ENCODE measurements around the gene AURKB.
"Not testable (repeated sequence)": the region's sequence is repeated elsewhere in the genome, so short reads cannot be mapped to it uniquely, and the experiment has no call there.

The AURKB gene

DNA sequence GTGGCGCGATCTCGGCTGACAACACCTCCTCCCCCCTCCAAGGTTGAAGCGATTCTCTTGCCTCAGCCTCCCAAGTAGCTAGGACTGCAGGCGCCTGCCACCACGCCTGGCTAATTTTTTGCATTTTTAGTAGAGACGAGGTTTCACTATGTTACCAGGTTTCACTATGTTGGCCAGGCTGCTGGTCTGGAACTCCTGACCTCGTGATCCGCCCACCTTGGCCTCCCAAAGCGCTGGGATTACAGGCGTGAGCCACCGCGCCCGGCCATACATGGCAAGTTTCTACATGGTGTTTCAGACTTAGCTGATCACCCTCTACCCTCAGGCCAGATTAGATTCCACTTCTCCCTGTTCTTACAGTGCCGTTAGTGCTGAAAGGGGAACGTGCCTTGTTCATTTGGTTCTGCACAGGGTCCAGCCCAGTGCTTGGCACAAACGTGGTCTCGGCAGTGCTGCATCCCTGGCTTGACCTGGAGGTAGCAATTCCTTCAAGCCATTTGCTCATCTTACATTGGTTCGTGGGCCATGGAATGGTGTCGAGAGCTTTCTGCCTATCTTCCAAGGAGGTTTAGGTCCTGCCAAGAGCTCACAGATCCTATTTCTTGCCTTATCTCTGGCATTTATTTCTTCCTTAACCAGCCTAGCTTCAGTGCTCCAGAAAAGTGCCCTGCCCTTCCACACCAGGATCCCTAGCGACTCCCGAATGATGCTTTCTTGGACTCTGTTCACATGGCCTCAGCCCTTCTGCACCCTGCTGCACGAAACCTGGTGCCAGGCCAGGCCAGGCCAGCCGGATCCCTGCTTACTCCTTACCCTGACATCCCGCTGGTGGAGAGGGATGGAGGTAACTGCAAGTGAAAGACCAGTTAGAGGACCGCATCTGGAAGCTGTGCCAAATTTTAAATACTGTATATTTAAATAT lies 14.8 kb upstream of the AURKB start:
- DNase-seq: no peak

DNA sequence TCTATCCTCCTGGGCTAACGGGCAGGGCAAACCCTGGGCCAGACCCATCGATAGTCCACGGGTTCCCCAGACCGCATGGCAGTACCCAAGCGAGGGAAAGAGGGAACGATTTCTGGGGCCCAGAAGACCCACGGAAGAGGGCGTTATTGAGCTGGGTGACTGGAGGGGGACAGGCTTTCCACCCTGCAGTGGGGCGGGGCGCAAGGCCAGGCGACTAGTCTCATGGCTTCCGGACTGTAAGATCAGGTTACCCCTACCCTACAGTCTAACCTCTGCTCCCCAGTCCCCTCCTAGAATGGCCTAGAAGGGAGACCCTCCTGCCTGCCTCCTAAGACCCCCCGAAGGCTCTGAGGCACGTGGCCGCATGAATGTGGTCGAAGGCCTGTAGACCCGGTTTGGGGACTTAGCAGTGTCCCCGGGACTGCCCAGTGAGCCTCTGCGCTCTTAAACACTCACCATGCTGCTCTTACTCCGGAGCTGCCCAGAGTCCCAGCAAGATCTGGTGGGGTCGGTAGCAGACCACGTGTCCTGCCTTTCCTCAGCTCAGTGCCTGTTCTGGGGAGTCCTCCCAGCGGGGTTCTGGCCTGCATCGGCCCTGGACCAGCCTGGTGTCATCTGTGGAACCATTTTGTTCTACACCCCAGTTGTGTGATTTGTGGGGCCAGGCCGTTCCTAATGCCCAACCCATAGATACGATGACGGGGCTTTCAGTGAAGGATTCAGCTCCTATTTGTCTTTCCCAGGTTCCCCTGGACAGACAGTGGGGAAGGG lies 13.2 kb upstream of the AURKB start:
- DNase-seq: peak; percentile 38 to 43

DNA sequence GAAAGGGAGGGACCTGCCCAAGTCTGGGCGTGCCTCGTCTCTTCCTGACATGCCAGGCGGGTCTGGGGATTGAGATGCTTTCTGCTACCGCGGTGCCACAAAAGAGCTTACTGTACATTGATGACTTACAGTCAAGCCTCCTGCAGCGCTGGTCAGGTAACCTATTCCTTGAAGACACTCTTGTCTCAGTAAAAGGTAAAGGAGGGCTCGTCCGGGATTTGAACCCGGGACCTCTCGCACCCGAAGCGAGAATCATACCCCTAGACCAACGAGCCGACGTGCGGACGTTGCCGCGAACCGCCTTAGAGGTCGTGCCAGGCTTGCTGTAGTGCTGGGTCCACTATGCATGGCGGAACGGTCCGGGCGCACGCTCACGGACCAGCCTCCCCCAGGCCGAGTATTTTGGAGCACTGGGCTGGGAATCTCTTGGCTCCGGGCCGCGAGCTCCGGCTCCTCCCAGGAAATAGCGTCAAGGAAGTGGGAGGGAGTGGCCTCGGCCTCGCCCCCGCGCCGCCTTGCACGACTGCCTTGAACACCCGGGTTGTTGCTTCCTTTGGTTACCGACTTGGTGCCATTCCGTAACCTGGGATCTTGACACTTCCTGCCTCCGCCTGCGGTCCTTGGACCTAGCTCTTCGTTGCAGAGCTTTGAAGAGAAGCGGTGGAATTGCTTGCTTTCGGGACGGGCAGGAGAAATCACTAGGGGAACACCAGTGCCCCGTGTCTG lies 12.4 kb upstream of the AURKB start:
- peak; percentile 82 to 84 for DNase-seq

DNA sequence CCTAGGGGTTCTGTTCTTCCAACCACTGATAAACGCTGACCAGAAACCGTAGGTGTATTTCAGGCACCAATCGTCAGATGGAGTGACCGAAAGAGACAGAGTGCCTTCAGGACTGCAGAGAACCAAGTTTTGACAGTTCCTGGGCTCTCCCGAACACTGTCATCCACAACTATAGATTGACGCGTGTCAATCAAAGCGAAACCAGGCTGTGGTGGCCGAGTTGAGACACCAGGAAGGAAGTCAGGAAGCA lies 11.9 kb upstream of the AURKB start:
- no peak for DNase-seq

DNA sequence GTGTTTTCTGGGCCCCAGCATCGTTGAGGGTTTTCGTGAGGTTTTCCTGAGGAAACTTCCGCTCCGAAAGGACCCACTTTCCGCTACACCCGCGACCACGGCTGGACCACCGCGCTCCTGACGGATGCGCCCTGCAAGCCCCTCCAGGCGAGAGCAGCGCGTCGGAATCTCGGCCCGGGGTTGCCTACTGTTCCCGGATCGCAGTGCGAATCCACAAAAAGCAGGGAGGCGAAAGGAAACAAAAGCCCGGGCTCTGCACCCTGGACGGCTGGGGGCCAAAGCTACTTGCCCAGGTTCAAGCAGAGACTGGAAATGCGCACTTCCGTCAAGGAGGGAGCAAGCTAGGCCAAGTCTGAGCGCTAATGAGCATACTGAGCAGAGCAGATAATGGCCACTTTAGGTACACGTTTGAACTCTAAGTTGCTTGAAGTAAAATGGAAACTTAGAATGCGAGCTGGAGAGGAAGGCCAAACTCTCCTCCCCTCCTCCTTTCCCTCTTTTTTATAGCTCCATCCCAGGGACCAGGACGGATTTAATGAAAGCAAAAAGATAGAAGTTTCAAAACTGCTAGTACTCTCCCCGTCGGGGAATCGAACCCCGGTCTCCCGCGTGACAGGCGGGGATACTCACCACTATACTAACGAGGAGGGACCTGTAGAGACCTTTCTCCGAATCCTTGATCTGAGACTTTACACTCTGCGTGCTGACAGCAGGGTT lies 11.4 kb upstream of the AURKB start:
- DNase-seq: peak; percentile 86 to 87

DNA sequence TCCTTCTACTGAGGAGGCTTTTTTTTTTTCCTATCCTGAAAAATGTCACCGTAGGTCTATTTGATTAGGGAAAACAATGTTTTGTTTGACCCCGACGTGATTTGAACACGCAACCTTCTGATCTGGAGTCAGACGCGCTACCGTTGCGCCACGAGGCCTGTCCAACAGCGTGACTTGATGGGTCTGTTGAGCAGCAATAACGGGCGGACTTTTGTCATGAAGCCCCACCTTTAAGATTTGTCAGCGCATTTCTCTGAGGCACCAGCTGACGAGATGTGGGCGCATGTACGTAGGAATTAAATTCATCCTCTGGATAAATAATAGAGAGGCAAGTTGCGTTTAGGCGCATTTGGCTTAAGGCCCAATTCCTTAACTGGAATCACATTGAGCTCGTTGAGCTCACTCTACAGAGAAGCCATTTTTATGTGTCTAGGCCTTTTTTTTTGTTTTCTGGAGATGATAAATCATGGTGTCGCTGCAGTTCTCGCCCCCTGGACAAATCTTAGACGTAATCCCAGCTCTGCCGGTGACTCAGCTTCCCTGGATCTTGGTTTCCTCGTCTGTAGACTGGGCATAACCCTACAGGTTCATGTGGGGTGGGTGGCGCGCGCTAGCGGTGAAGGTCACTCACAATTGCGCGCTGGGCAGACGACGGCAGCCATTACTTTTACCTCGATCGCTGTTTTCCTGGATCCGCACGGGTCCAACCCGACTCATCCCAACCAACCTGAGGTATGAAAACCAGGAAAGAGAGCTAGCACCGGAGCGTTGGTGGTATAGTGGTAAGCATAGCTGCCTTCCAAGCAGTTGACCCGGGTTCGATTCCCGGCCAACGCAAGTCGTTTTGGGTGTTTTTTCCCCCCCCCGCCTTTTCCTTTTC lies 10.6 kb upstream of the AURKB start:
- peak; percentile 81 to 82 for DNase-seq

DNA sequence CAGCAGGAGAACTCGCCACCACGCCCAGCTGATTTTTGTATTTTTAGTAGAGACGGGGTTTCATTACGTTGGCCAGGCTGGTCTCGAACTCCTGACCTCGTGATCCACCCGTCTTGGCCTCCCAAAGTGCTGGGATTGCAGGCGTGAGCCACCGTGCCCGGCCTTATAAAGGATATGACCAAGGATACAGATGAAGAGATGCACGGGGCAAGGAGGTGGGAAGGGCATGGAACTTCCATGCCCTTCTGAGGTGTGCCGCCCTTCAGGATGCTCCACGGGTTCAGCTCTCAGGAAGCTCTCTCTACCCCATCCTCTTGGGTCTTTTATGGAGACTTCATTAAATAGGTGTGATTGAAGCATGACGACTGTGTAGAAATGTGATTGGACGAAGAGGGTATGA lies 3.6 kb upstream of the AURKB start:
- DNase-seq: not testable (repeated sequence)

DNA sequence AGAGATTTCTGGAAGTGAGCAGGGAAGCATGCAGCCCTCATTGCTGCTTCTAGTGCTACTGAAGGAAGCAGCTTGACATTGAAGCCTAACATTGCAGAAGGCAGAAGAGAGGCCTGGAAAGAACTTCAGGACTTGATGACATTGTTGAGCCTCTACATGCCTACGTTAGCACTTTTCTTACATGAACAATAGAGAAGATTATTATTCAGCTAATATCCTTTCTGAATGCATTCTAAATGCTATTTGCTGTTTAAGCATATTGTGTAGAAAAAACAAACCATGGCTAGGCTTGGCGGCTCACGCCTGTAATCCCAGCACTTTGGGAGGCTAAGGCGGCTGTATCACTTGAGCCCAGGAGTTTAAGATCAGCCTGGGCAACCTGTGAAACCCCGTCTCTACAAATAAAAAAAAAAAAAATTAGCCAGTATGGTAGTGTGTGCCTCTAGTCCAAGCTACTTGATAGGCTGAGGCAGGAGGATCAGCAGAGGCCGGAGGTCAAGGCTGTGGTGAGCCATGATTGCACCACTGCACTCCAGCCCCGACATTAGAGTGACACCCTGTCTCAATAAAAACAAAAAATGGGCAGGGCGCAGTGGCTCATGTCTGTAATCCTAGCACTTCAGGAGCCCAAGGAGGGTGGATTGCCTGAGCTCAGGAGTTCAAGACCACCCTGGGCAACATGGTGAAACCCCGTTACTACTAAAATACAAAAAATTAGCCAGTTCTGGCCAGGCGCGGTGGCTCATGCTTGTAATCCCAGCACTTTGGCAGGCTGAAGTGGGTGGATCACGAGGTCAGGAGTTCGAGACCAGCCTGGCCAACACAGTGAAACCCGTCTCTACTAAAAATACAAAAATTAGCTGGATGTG lies 2.2 kb upstream of the AURKB start:
- DNase-seq: no peak

DNA sequence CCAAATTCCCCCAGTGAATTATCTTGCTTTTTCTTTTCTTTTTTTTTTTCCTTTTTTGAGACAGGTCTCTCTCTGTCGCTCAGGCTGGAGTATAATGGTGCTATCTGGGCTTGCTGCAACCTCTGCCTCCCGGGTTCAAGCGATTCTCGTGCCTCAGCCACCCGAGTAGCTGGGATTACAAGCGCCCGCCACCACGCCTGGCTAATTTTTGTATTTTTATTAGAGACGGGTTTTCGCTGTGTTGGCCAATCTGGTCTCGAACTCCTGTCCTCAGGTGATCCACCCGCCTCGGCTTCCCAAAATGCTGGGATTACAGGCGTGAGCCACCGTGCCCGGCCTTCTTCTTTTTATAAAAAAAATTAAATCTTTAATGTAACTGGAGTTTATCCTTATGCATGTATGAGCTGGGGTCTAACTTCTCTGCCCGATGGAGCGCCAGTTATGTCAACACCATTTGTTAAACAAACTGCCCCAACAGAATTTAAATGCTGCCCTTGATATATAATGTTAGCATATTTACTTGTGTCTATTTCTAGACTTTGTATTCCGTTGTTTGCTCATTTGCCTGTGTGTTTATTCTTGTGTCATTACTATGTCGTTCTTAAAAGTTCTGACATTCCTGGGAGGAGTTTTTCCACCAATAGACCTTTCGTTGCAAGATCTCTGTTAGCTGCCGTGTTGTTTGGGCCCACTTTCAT lies 535 bp upstream of the AURKB start:
- DNase-seq: no peak

DNA sequence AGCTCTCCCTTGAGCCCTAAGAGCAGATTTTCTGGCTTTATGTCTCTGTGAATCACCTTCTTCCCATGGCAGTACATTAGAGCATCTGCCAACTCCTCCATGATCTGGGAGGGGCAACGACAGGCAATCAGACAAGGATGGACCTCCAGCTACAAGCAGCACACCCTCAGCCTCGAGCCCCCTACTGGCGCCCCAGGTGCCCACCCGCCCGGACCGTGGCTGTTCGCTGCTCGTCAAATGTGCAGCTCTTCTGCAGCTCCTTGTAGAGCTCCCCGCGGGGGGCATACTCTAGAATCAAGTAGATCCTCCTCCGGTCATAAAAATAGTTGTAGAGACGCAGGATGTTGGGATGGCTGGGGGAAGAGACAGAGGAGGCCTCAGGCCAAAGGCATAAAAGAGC lies 3.8 kb downstream of the AURKB start:
- no peak for DNase-seq

DNA sequence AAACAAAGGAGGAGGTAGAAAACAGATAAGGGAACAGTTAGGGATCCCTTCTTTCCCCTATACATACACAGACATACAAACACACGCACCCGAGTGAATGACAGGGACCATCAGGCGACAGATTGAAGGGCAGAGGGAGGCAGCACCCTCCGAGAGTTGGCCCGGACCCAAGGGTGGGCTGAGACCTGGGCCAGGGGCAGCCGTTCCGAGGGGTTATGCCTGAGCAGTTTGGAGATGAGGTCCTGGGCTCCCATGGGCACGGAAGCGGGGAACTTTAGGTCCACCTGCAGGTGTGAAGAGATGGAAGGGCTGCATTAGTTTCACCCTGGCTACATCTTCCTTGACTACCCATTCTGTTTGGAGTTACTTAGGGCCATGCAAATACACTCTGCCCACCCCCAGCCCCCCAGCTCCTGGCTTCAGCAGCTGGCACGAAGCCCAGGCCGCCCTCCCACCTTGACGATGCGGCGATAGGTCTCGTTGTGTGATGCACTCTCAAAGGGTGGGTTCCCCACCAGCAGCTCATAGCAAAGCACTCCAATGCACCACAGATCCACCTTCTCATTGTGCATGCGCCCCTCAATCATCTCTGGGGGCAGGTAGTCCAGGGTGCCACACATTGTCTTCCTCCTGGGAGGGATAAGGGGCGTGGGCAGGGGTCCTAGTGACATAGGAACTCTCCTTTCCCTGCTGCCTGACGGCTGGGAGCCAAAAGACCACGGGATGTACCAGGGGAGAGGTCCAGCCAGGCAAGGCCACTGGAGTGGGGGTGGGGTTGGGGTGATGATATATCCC lies 5.4 kb downstream of the AURKB start:
- no peak for DNase-seq

DNA sequence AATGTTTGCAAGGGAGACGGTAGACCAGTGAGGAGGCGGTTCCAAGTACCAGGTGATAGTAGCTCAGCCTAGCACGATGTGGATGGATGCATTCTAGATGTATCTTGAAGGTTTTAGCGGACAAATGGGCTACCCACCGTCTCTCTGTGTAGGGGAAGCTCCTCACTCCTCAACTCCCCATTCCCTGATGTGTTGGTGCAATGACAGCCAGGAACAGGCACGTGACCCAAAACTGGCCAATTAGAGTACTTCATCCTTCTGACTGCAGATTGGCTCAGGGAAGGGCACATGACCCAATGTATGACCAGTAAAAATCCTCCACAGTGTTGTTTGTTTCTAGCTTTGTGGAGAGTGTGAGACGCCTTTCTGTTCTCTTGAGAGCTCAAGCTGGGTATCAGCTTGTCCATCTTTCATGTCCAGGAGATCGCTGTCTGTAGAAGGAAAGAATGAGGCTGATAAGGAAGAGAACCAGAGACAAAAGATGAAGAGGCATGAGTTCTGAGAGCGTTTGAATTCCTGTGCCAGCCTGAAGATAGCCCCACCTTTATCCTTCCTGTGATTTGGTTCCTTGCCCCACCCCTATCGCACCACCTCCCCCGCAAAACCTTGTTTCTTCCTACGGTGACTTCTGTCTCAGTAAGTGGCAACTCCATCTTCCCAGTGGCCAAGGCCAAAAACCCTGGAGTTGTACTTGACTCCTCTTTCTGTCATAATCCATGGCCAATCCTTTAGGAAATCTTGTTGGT lies 18.1 kb downstream of the AURKB start:
- DNase-seq: peak in 1 of 2 experiments; percentile 28

DNA sequence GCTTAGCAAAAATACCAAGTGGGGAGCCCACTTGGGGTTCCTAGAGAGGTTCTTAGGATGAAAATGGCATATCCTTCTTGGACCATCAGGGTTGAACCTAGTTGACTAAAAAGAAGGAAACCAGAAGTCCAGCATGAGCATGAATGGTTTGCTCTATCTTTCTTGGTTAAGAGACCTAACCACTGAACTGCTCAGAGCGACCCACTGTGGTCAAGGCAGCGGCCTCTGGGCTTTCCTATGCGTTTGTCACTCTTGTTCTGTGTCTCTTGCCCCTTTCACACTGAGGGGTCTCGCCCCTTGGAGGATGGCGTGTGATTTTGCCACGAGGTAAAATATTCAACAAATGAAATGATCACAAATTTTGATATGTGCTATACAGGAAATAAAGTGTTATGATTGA lies 19.9 kb downstream of the AURKB start:
- DNase-seq: no peak

DNA sequence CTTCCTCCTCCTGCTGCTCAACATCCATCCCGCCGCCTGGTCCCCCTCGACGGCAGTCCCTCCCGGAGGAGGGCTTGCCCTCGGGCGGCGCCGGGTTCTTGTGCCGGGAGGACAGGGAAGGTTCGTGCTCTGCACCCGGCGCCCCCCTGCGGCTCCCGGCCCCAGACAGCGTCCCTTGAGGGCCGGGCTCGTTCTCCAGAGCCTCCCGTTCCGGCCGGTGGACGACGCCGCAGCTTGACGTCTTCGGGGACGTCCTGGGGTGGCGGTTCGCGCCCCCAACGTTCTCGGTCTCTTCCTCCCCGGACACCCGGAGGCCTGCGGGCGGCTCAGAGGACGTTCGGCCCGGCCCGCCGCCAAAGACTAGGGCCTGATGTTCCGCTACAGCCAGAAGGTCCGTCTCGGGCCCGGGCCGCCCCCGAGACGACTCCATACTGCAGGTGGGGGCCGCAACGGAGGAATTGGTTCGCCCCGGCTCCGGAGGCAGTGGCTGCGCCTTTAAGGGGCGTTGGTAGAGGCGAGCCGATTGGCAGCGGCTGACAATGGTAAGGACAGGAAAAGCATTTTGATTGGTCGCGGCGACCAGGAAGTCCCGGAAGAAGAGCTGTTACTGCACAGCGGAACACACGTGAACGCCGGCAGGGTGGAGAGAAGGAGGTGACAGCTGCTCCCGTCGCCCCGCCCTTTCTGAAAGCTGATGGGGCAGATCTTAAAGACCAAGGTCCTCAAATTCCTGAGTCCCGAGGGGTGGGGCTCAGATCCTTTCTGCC lies 20.5 kb downstream of the AURKB start, which contains the start of gene BORCS6:
Gene BORCS6 (minus strand): TSS at position 470 of the 767 bp plus-strand sequence. CDS start 40 bp downstream, at position 430.
- peak; percentile 89 to 92 for DNase-seq

DNA sequence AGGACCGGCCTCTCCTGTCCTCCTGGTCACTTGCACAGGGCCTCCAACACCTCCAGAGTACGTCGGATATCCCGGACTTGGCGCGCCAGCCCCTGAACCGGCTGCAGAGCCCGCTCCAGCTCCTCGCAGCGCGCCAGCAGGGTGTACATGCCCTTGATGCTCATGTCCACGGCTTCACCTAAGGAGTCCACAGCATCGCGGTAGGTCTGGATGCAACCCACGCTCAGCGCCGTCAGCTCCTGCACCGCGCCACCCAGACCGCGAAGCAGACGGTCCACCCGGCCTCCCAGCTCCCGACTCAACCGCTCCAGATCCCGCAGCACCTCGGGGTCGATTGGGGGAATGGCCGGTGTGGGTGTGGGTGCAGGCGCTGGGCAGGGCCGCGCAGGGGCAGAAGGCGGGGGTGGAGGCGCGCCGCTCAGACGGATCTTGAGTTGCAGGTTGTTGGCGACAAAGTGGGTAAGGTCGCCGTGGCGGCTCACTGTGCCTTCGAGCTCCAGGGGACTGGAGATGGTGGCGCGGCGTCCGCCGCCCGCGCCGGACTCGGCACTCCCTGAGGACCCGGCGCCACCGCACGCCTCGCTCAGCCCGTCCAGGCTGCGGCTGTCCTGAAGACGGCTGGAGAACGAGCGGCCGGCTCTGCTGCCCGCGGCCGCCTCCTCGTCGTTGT lies 21.2 kb downstream of the AURKB start:
- no peak for DNase-seq

DNA sequence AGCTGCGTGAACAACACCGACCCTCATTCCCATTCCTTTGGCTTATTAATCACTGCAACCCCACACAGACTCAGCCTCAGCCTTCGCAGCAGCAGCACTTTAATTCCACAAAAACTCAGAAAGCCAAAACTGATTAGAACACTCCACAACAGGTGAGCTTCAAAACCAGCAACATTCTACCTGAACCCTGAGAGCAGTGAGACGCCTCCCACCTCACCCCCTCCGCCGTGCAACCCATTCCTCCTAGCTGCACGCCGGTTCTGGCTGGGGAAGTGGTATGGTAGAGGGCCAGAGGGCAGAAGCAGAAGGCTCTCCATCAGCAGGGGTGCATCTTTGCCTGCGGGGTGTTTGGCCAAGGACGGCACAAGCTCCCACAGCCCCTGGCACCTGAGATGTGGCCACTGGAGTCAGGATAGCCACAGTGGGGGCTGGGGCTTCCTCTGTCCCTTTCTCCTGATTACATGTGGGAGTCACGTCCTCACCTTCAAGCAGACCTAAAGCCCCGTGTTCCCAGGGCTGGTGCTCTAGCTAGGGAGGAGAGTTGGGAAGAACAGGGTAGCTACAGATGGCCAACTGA lies 22.0 kb downstream of the AURKB start:
- no peak for DNase-seq

Measured in activated CD4-positive, alpha-beta T cell treated with anti-CD3 and anti-CD28 coated beads, Interleukin-2, amount 50 U/mL, for 4 hours (primary cell).